Activated naive CD8-positive, alpha-beta T cell treated with anti-CD3 and anti-CD28 coated beads, Interleukin-2, amount 10 ng/mL, durations not matched to agents 7 days and 5 days (primary cell): Measurements from ENCODE around the gene DYNC1H1. TPM values are rescaled to one million over a fixed set of nuclear protein-coding genes. Genes with fewer than 3 reads are reported as not detected.

ENCODE experiments used
- ATAC-seq: fragments of 150-1000 bp; cut with Tn5 transposase; one replicate; pipeline ENCODE4 v1.10.0; 2021; ENCODE audit warnings: low read depth, moderate library complexity
- POLR2A ChIA-PET: fragments of 350-600 bp; sonication (Branson Sonifier 250); formaldehyde crosslinking; loops from one replicate; lab custom pipeline; 2021; ENCODE audit warnings: antibody characterized with exemption; lab: Charles Lee
- DNase-seq: peaks from one replicate; pipeline ENCODE4 v3.0.0; 2021
- H3K27ac Mint-ChIP-seq: one replicate; pipeline ENCODE4 v1.8.0; 2022; ENCODE audit warnings: mild to moderate bottlenecking, mixed read lengths
- H3K27me3 Mint-ChIP-seq: one replicate; pipeline ENCODE4 v1.8.0; 2022; ENCODE audit warnings: mild to moderate bottlenecking, moderate library complexity, mixed read lengths
- H3K36me3 Mint-ChIP-seq: one replicate; pipeline ENCODE4 v1.8.0; 2021; ENCODE audit warnings: mild to moderate bottlenecking, mixed read lengths
- H3K4me1 Mint-ChIP-seq: one replicate; pipeline ENCODE4 v1.8.0; 2021; ENCODE audit warnings: mixed read lengths
- H3K4me3 Mint-ChIP-seq: one replicate; pipeline ENCODE4 v1.8.0; 2022; ENCODE audit warnings: mild to moderate bottlenecking, moderate library complexity, mixed read lengths
- H3K9me3 Mint-ChIP-seq: one replicate; pipeline ENCODE4 v1.8.0; 2021; ENCODE audit warnings: mixed read lengths
- total RNA-seq, 2 experiments: library from RNA; stranded (reverse); gene quantifications; one replicate each; pipeline ENCODE4 v1.2.3, GENCODE V29; 2021

DYNC1H1 gene
- total RNA-seq, 2 experiments from 2014 or later = 287 to 316 TPM

DNA sequence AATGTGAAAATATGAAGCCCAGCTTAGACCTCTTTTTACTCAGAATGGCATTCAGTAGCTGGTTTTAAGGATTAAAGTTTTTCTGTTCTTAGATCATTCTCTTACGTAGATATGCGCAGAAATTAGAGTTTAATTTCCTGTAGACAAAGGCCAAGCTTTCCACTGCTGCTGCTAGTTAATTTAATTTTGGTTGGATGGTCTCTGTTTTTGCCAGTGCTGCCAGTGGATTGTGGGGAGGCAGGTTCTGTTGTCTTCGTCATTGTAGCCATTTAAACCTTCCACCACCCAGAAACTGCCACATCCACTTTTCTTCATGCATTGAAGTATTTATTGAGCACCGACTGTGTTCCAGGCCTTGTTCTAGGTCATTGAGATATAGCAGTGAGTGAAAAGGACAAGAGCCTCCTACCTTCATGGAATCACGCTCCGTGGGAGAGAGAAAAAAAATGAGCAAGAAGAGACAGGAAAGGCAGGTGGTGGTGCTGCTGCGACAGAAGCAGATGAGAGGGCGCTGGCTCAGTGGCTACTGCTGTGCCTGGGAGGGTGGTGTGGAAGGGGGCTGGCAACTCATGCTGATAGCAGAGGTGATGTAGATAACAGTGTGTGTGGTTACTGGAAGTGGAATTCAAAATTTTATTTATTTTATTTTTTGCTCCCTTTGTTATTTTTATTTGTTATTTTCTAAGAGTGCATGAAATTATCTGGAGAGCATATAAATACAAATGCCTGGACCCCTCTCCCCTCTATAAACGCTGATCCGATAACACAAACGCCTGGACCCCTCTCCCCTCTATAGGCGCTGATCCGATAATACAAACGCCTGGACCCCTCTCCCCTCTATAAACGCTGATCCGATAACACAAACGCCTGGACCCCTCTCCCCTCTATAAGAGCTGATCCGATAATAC, 33.3 kb downstream of the DYNC1H1 start:
- Mint-ChIP-seq H3K27ac (no peak overlapping the region), H3K9me3 (no peaks in the 10 kb centered on the region), H3K27me3 (no peaks in the 10 kb centered on the region), H3K4me1 (no peaks in the 10 kb centered on the region), H3K36me3 (peaks cover 36% of the 10 kb centered on the region), H3K4me3 (no peak overlapping the region)
- DNase-seq (no peak), ATAC-seq (no peak)
- POLR2A ChIA-PET = interaction anchor here (0.6 kb wide), 1 partner anchor 25 kb away, joined by 3 read pairs; no protein-coding TSS in a partner anchor

GRCh38 chr14:102000902-102001301, 36.5 kb downstream of the DYNC1H1 start:
- no peaks in the 10 kb centered on the region for H3K4me1 Mint-ChIP-seq
- no peaks in the 10 kb centered on the region for H3K27me3 Mint-ChIP-seq
- DNase-seq (no peak), ATAC-seq (no peak)
- H3K36me3 Mint-ChIP-seq = peaks cover 29% of the 10 kb centered on the region
- H3K4me3 Mint-ChIP-seq = no peak overlapping the region
- POLR2A ChIA-PET = no interaction called here
- H3K9me3 Mint-ChIP-seq = no peaks in the 10 kb centered on the region
- H3K27ac Mint-ChIP-seq = no peak overlapping the region

GRCh38 chr14:102005336-102005735, 41.0 kb downstream of the DYNC1H1 start:
- POLR2A ChIA-PET = no interaction called here
- no peak overlapping the region for H3K4me3 Mint-ChIP-seq
- ATAC-seq (no peak), DNase-seq (no peak)
- H3K36me3 Mint-ChIP-seq = peaks cover 33% of the 10 kb centered on the region
- H3K27ac Mint-ChIP-seq = no peak overlapping the region
- H3K9me3 Mint-ChIP-seq = no peaks in the 10 kb centered on the region
- H3K27me3 Mint-ChIP-seq = no peaks in the 10 kb centered on the region
- H3K4me1 Mint-ChIP-seq = no peaks in the 10 kb centered on the region

- peaks cover 45% of the 10 kb centered on the region for H3K36me3 Mint-ChIP-seq
- no peaks in the 10 kb centered on the region for H3K9me3 Mint-ChIP-seq
- H3K27me3 Mint-ChIP-seq = no peaks in the 10 kb centered on the region
- no peak overlapping the region for H3K4me3 Mint-ChIP-seq
- POLR2A ChIA-PET = no interaction called here
- H3K27ac Mint-ChIP-seq = no peak overlapping the region
- no peaks in the 10 kb centered on the region for H3K4me1 Mint-ChIP-seq
- no peak for DNase-seq
- no peak for ATAC-seq
Observed at GRCh38 chr14:102007916-102008418, 43.6 kb downstream of the DYNC1H1 start.

GRCh38 chr14:102008891-102009290, 44.5 kb downstream of the DYNC1H1 start:
- POLR2A ChIA-PET = no interaction called here
- Mint-ChIP-seq H3K4me1 (no peaks in the 10 kb centered on the region), H3K4me3 (no peak overlapping the region), H3K27ac (no peak overlapping the region), H3K27me3 (no peaks in the 10 kb centered on the region), H3K36me3 (peaks cover 51% of the 10 kb centered on the region), H3K9me3 (no peaks in the 10 kb centered on the region)
- DNase-seq = no peak
- no peak for ATAC-seq

DNA sequence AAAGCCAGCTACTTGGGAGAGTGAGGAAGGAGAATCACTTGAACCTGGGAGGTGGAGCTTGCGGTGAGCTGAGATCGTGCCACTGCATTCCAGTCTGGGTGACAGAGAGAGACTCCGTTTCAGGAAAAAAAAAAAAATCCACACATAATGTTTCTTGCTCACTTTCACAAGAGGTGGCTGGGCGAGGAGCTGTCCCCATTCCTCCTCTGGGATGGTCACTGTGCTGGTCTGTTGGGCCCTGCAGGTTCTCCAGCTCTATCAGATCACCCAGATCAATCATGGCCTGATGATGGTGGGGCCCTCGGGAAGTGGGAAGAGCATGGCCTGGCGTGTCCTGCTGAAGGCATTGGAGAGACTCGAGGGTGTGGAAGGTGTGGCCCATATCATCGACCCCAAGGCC, 47.3 kb downstream of the DYNC1H1 start:
- ATAC-seq (no peak), DNase-seq (no peak)
- H3K36me3 Mint-ChIP-seq = peaks cover 56% of the 10 kb centered on the region
- H3K27me3 Mint-ChIP-seq = no peaks in the 10 kb centered on the region
- H3K4me1 Mint-ChIP-seq = no peaks in the 10 kb centered on the region
- POLR2A ChIA-PET = no interaction called here
- no peak overlapping the region for H3K27ac Mint-ChIP-seq
- H3K9me3 Mint-ChIP-seq = no peaks in the 10 kb centered on the region
- no peak overlapping the region for H3K4me3 Mint-ChIP-seq

DNA sequence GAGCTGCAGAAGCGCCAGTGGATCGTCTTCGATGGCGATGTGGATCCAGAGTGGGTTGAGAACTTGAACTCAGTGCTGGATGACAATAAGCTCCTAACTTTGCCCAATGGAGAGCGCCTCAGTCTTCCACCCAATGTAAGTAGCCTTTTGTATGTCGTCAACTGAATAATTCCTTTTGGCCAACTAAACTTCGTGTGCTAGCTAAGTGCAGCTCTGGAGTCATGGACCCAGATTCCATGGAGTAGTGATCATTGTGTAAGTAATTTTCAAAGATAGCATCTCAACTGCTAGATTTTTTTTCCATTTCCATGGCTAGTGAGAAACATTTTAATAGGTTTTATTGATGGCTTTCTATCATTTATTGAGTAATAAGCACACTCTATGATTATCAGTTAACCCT, 48.0 kb downstream of the DYNC1H1 start:
- DNase-seq (no peak), ATAC-seq (no peak)
- POLR2A ChIA-PET = no interaction called here
- H3K27me3 Mint-ChIP-seq = no peaks in the 10 kb centered on the region
- H3K36me3 Mint-ChIP-seq = peaks cover 58% of the 10 kb centered on the region
- no peaks in the 10 kb centered on the region for H3K9me3 Mint-ChIP-seq
- no peak overlapping the region for H3K27ac Mint-ChIP-seq
- H3K4me1 Mint-ChIP-seq = no peaks in the 10 kb centered on the region
- H3K4me3 Mint-ChIP-seq = no peak overlapping the region

GRCh38 chr14:102013669-102014200, 49.4 kb downstream of the DYNC1H1 start:
- no peak overlapping the region for H3K4me3 Mint-ChIP-seq
- no peaks in the 10 kb centered on the region for H3K4me1 Mint-ChIP-seq
- no peaks in the 10 kb centered on the region for H3K9me3 Mint-ChIP-seq
- no peaks in the 10 kb centered on the region for H3K27me3 Mint-ChIP-seq
- ATAC-seq (no peak), DNase-seq (no peak)
- H3K27ac Mint-ChIP-seq = no peak overlapping the region
- peaks cover 63% of the 10 kb centered on the region for H3K36me3 Mint-ChIP-seq
- POLR2A ChIA-PET = interaction anchor here (0.6 kb wide), 1 partner anchor 8 kb away, joined by 3 read pairs; no protein-coding TSS in a partner anchor

DNA sequence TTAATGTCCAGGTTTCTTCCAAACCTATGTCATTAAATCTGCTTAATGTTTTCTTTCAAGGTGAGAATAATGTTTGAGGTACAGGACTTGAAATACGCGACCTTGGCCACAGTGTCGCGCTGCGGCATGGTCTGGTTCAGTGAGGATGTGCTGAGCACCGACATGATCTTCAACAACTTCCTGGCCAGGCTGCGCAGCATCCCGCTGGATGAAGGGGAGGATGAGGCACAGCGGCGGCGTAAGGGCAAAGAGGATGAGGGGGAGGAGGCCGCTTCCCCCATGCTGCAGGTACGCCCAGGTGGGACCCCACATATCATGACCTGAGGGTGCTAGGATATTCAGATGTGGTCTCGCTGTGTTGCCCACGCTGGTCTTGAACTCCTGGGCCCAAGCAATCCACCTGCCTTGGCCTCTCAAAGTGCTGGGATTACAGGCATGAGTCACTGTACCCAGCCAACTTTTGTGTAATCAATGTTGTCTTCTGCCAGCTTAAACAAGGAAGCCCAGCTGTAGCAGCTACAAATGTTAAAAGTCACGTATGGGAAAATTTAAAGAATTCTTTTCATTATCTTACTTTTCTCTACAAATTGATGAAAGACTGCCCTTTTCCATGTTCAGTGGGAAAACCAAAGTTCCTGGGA, 50.8 kb downstream of the DYNC1H1 start:
- peaks cover 10% of the 10 kb centered on the region for H3K4me1 Mint-ChIP-seq
- no peak overlapping the region for H3K27ac Mint-ChIP-seq
- no peak for DNase-seq
- ATAC-seq = no peak
- no peaks in the 10 kb centered on the region for H3K9me3 Mint-ChIP-seq
- no peaks in the 10 kb centered on the region for H3K27me3 Mint-ChIP-seq
- POLR2A ChIA-PET = no interaction called here
- H3K4me3 Mint-ChIP-seq = no peak overlapping the region
- H3K36me3 Mint-ChIP-seq = peaks cover 65% of the 10 kb centered on the region

- DNase-seq = no peak
- no peak overlapping the region for H3K4me3 Mint-ChIP-seq
- no peak for ATAC-seq
- POLR2A ChIA-PET = no interaction called here
- H3K36me3 Mint-ChIP-seq = peaks cover 63% of the 10 kb centered on the region
- H3K4me1 Mint-ChIP-seq = peaks cover 16% of the 10 kb centered on the region
- H3K9me3 Mint-ChIP-seq = no peaks in the 10 kb centered on the region
- H3K27ac Mint-ChIP-seq = peak overlapping the region; percentile 25
- H3K27me3 Mint-ChIP-seq = no peaks in the 10 kb centered on the region
Observed at GRCh38 chr14:102015771-102016170, 51.4 kb downstream of the DYNC1H1 start.

DNA sequence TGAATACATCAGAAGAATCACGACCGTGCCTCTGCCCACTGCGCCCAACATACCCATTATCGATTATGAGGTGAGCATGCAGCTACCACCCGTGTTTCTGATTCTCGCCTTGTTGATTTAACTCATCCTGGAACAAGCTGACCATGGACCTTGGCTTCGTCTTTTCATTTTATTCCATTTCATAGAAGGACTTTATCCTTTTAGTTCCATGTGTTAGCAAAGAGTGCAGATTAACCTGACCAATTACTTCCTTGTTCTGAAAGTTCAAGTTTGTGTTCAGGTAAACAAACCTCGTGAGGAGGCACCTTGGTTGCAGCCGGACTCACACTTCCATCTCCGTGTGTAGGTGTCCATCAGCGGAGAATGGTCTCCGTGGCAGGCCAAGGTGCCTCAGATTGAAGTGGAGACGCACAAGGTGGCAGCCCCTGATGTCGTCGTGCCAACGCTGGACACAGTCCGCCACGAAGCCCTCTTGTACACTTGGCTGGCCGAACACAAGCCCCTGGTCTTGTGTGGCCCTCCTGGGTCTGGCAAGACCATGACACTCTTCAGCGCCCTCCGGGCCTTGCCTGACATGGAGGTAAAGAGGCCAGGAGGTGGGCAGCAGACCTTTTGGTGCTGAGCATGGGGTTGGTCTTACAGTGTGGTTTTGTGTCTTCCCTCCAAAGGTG, 52.2 kb downstream of the DYNC1H1 start:
- no peak overlapping the region for H3K27ac Mint-ChIP-seq
- no peaks in the 10 kb centered on the region for H3K9me3 Mint-ChIP-seq
- DNase-seq (no peak), ATAC-seq (no peak)
- H3K4me1 Mint-ChIP-seq = peaks cover 22% of the 10 kb centered on the region
- POLR2A ChIA-PET = no interaction called here
- H3K36me3 Mint-ChIP-seq = peaks cover 62% of the 10 kb centered on the region
- no peak overlapping the region for H3K4me3 Mint-ChIP-seq
- H3K27me3 Mint-ChIP-seq = no peaks in the 10 kb centered on the region

DNA sequence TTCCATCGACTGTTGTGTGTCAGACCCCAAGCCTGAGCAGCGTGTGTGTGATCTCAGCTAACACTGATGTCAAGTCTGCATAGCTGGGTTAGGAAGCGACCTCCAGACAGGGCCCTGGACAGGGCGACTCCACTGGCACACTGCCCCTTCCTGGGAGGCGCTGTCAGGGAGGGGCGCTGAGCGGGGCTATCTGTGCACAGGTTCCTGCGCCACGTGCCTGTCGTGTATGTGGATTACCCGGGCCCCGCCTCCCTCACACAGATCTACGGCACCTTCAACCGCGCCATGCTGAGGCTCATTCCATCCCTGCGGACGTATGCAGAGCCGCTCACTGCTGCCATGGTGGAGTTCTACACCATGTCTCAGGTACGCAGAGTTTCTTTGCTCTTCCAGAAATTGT, 53.9 kb downstream of the DYNC1H1 start:
- Mint-ChIP-seq H3K36me3 (peaks cover 57% of the 10 kb centered on the region), H3K9me3 (no peaks in the 10 kb centered on the region), H3K4me1 (peaks cover 28% of the 10 kb centered on the region), H3K4me3 (no peak overlapping the region), H3K27me3 (no peaks in the 10 kb centered on the region), H3K27ac (no peak overlapping the region)
- DNase-seq (no peak), ATAC-seq (no peak)
- POLR2A ChIA-PET = no interaction called here

DNA sequence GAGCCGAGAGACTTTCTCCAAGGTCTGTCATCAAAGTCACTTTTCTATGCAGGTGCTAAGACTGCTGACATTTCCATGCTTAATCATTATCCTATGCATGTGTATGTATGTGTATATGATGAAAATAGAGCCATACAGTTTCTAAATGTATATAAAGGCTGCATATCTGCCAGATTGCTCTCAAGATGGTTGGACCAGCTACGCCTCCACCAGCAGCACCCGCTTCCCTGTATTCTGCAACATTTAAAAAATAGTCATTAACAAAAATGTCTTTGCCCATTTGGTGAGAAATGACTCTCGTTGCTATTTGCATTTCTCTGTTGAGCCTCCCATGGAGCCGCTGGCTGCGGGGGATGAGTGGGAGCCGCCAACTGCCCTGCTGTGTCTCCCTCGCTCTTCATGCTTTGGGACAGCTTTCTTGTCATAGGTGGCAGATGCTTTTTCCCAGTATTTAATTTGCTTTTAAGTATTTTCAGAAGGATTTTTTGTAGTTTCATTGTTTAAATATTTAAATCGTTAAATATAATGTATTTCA, 54.7 kb downstream of the DYNC1H1 start:
- no peaks in the 10 kb centered on the region for H3K9me3 Mint-ChIP-seq
- H3K27ac Mint-ChIP-seq = no peak overlapping the region
- H3K4me1 Mint-ChIP-seq = peaks cover 28% of the 10 kb centered on the region
- no peaks in the 10 kb centered on the region for H3K27me3 Mint-ChIP-seq
- H3K4me3 Mint-ChIP-seq = no peak overlapping the region
- ATAC-seq = no peak
- peaks cover 55% of the 10 kb centered on the region for H3K36me3 Mint-ChIP-seq
- POLR2A ChIA-PET = no interaction called here
- DNase-seq = no peak
